GM12878 (cell line): ENCODE data around the gene PSTPIP2. TPM values are rescaled to one million over a fixed set of nuclear protein-coding genes. Genes with fewer than 3 reads are reported as not detected.

Experiments
- ATAC-seq: fragments of 200-7000 bp; cut with Tn5 transposase; 3 replicates; pipeline ENCODE4 v1.9.1; 2020; ENCODE audit warnings: mild to moderate bottlenecking, moderate library complexity
- BruUV-seq: library from RNA; stranded (reverse); fragments of 400-500 nt; replicated peaks from 2 replicates; lab custom pipeline; 2021; lab: Mats Ljungman, UMichigan
- CTCF ChIA-PET: fragments of 300-600 bp; sonication (Branson Sonifier 250); formaldehyde crosslinking; extraction: SDS; loops from one replicate; lab custom pipeline; 2021; ENCODE audit warnings: inconsistent platforms; lab: Yijun Ruan, JAX
- POLR2A ChIA-PET: fragments of 350-600 bp; formaldehyde crosslinking; extraction: SDS; loops from one replicate; lab custom pipeline; 2021; ENCODE audit warnings: inconsistent platforms; lab: Charles Lee
- RAD21 ChIA-PET: fragments of 300-600 bp; sonication (Branson Sonifier 250); formaldehyde crosslinking; loops from one replicate; lab custom pipeline; 2023; ENCODE audit warnings: antibody characterized with exemption; ENCODE audit not compliant: unreplicated experiment; lab: Charles Lee
- SMC1A ChIA-PET: fragments of 300-600 bp; sonication (Branson Sonifier 250); formaldehyde crosslinking; loops from one replicate; lab custom pipeline; 2023; ENCODE audit not compliant: unreplicated experiment, uncharacterized antibody; lab: Charles Lee
- DNase-seq: peaks from one replicate; pipeline ENCODE4 v3.0.0-alpha.2; 2011; ENCODE audit warnings: low read depth, low spot score
- FAIRE-seq: peaks from 3 replicates; lab custom pipeline; 2011; peaks lifted over from hg19 to GRCh38; lab: Jason Lieb, UNC
- H2AFZ ChIP-seq: 2 replicates; pipeline ENCODE4 v1.6.0; 2011; ENCODE audit warnings: low read depth, low read length, control low read depth; ENCODE audit not compliant: control insufficient read depth
- H3K27ac ChIP-seq: 2 replicates; pipeline ENCODE4 v1.5.1; 2011; ENCODE audit warnings: control low read depth; ENCODE audit not compliant: control insufficient read depth, insufficient read depth
- H3K27me3 ChIP-seq, 2 experiments: replicated peaks in 1 of 2; 2 replicates each; pipeline versions ENCODE4 v1.6.0 to v1.6.1; 2011; ENCODE audit warnings: low read length in 1 of 2; ENCODE audit not compliant: control insufficient read depth in 2 of 2, insufficient read depth in 2 of 2
- H3K36me3 ChIP-seq, 2 experiments: 2 replicates each; pipeline ENCODE4 v1.5.1; 2011; ENCODE audit warnings: low read length in 1 of 2; ENCODE audit not compliant: control insufficient read depth in 2 of 2, insufficient read depth in 2 of 2
- H3K4me1 ChIP-seq: 2 replicates; pipeline ENCODE4 v1.6.1; 2011; ENCODE audit warnings: mild to moderate bottlenecking, low read length, moderate library complexity, mixed read lengths; ENCODE audit not compliant: control insufficient read depth, insufficient read depth
- H3K4me2 ChIP-seq: 2 replicates; pipeline ENCODE4 v1.6.0; 2011; ENCODE audit warnings: control low read depth; ENCODE audit not compliant: control insufficient read depth, insufficient read depth
- H3K4me3 ChIP-seq: fragments of 200-600 bp; sonication (generic); 2 replicates; pipeline ENCODE4 v1.5.1; 2016
- H3K79me2 ChIP-seq: 2 replicates; pipeline ENCODE4 v1.6.0; 2011; ENCODE audit warnings: low read length; ENCODE audit not compliant: control insufficient read depth, insufficient read depth
- H3K9ac ChIP-seq: 2 replicates; pipeline ENCODE4 v1.8.0; 2011; ENCODE audit warnings: low read length, control low read depth, mixed read lengths; ENCODE audit not compliant: control insufficient read depth, insufficient read depth
- H3K9me3 ChIP-seq: replicated peaks from 3 replicates; pipeline ENCODE4 v1.5.1; 2011; ENCODE audit warnings: mild to moderate bottlenecking, low read length; ENCODE audit not compliant: control insufficient read depth, insufficient read depth
- H4K20me1 ChIP-seq: 2 replicates; pipeline ENCODE4 v1.6.0; 2011; ENCODE audit not compliant: control insufficient read depth, insufficient read depth
- ASH2L ChIP-seq: fragments of 300-600, 200-600 bp; sonication (generic); IDR thresholded peaks from 2 replicates; pipeline ENCODE4 v1.6.1; 2017; ENCODE audit warnings: low read depth, mild to moderate bottlenecking, borderline replicate concordance
- ATF3 ChIP-seq: IDR thresholded peaks from 2 replicates; pipeline ENCODE4 v1.6.1; 2011; ENCODE audit warnings: low read depth, mild to moderate bottlenecking, low read length, moderate library complexity, borderline replicate concordance; ENCODE audit errors: extremely low read depth
- BCL3 ChIP-seq: IDR thresholded peaks from 2 replicates; pipeline ENCODE4 v1.6.1; 2011; ENCODE audit warnings: borderline replicate concordance, low read depth, mild to moderate bottlenecking, moderate library complexity, low read length; ENCODE audit not compliant: insufficient read depth, poor library complexity, severe bottlenecking
- CHD4 ChIP-seq: fragments of 200-600 bp; sonication (generic); IDR thresholded peaks from 2 replicates; pipeline ENCODE4 v1.6.1; 2016; ENCODE audit warnings: mild to moderate bottlenecking
- ELK1 ChIP-seq: IDR thresholded peaks from 2 replicates; pipeline ENCODE4 v1.6.1; 2012; ENCODE audit warnings: low read depth, low read length, improper control_type of control experiment
- ETV6 ChIP-seq, 2 experiments: fragments of 450-650 bp in 1 of 2; IDR thresholded peaks in 1 of 2; conservative IDR thresholded peaks in 1 of 2; 2 replicates each; pipeline ENCODE4 v1.6.1; 2014; ENCODE audit warnings: antibody characterized with exemption in 1 of 2, borderline replicate concordance in 1 of 2, low read depth in 1 of 2, mild to moderate bottlenecking in 1 of 2, moderate library complexity in 1 of 2
- HCFC1 ChIP-seq: fragments of 150-350 bp; IDR thresholded peaks from 2 replicates; pipeline ENCODE4 v1.6.1; 2014; ENCODE audit warnings: low read length
- HDAC6 ChIP-seq: fragments of 200-600 bp; sonication (generic); IDR thresholded peaks from one replicate; pipeline ENCODE4 v1.8.0; 2017; ENCODE audit warnings: antibody characterized with exemption; ENCODE audit not compliant: unreplicated experiment
- HDGF ChIP-seq: fragments of 450-650 bp; IDR thresholded peaks from 2 replicates; pipeline ENCODE4 v1.6.1; 2016; ENCODE audit warnings: antibody characterized with exemption
- KAT2A ChIP-seq: conservative IDR thresholded peaks from 2 replicates; pipeline ENCODE4 v1.6.1; 2011; ENCODE audit warnings: low read depth, low read length; ENCODE audit not compliant: control insufficient read depth
- NFIC ChIP-seq: IDR thresholded peaks from 2 replicates; pipeline ENCODE4 v1.6.1; 2012; ENCODE audit warnings: low read depth, mild to moderate bottlenecking, inconsistent platforms, low read length, moderate library complexity
- NFXL1 ChIP-seq: fragments of 450-650 bp; IDR thresholded peaks from 2 replicates; pipeline ENCODE4 v1.6.1; 2017; ENCODE audit warnings: antibody characterized with exemption, mild to moderate bottlenecking, borderline replicate concordance
- PBX3 ChIP-seq: IDR thresholded peaks from 2 replicates; pipeline ENCODE4 v1.6.1; 2011; ENCODE audit warnings: mild to moderate bottlenecking, low read depth, low read length, moderate library complexity; ENCODE audit not compliant: insufficient replicate concordance
- RAD21 ChIP-seq: IDR thresholded peaks from 2 replicates; pipeline ENCODE4 v1.6.1; 2011; ENCODE audit warnings: mild to moderate bottlenecking, low read depth, low read length, moderate library complexity; ENCODE audit not compliant: insufficient read depth
- SPI1 ChIP-seq: IDR thresholded peaks from 2 replicates; pipeline ENCODE4 v1.6.1; 2011; ENCODE audit warnings: low read depth, mild to moderate bottlenecking, low read length, moderate library complexity, borderline replicate concordance; ENCODE audit not compliant: insufficient read depth
- TCF12 ChIP-seq: IDR thresholded peaks from 2 replicates; pipeline ENCODE4 v1.6.1; 2011; ENCODE audit warnings: low read depth, mild to moderate bottlenecking, low read length
- USF1 ChIP-seq: IDR thresholded peaks from 2 replicates; pipeline ENCODE4 v1.6.1; 2011; ENCODE audit warnings: borderline replicate concordance, low read depth, mild to moderate bottlenecking, moderate library complexity, mixed read lengths, low read length; ENCODE audit not compliant: insufficient read depth; ENCODE audit errors: extremely low read length
- YY1 ChIP-seq: IDR thresholded peaks from 2 replicates; pipeline ENCODE4 v1.6.1; 2011; ENCODE audit warnings: low read depth, mild to moderate bottlenecking, low read length
- ZNF24 ChIP-seq: fragments of 450-650 bp; IDR thresholded peaks from 2 replicates; pipeline ENCODE4 v1.6.1; 2017; ENCODE audit warnings: antibody characterized with exemption, mild to moderate bottlenecking
- WGBS: methylation state at CpG from one replicate; pipeline ENCODE4 v1.1.6; 2016; ENCODE audit warnings: low lambda C conversion rate; ENCODE audit not compliant: insufficient replicate concordance, insufficient coverage; ENCODE audit errors: missing lambda C conversion rate; 5-methylcytosine and 5-hydroxymethylcytosine counted together
- in situ Hi-C: fragments of 300-500 bp; cut with MboI; formaldehyde crosslinking; loops from 9 replicates; pipeline ENCODE4 v1.14.3; 2018; ENCODE audit warnings: mixed read lengths
- intact Hi-C: fragments of 100-400 bp; cut with micrococcal nuclease; formaldehyde crosslinking; loops from one replicate; pipeline ENCODE4 v1.14.2; 2022; ENCODE audit not compliant: unreplicated experiment
- polyA plus RNA-seq, 11 experiments: library from polyadenylated mRNA; depleted of rRNA in 4 of 11; unstranded in 6 of 11; stranded (reverse) in 5 of 11; fragments of >200 nt; fragmentation: Nextera tagmentation in 4 of 11; fragmentation: Illumina TruSeq in 1 of 11; extraction: Ambion mirVana in 4 of 11; extraction: Trizol in 1 of 11; gene quantifications; 1 replicate in 1 of 11; 2 replicates in 10 of 11; pipeline versions ENCODE4 v1.2.1 to v1.2.3, GENCODE V29; 2011 to 2016; ENCODE audit warnings: inconsistent platforms in 2 of 11, missing spikeins in 2 of 11, low read depth in 1 of 11
- total RNA-seq, 4 experiments: library from RNA; depleted of rRNA in 3 of 4; stranded (reverse); fragments of >200 nt in 3 of 4; fragmentation: Illumina TruSeq in 1 of 4; extraction: Trizol in 1 of 4; gene quantifications; 2 replicates each; pipeline versions ENCODE4 v1.2.1 to v1.2.3, GENCODE V29; 2013 to 2021

PSTPIP2 gene
- total and polyA plus RNA-seq, 10 of the 15 experiments (the other 5 are each of a cell fraction or from before 2014, with no cell fraction given), result 0.69 to 38.4 (median 24.7) TPM

- no peak for TF ChIP-seq ATF3
- TF ChIP-seq RAD21, result no peak
- TF ChIP-seq ZNF24, result no peak
- TF ChIP-seq YY1, result no peak
- no peak for TF ChIP-seq TCF12
- no peak for TF ChIP-seq CHD4
- no peak for TF ChIP-seq PBX3
- no peak for TF ChIP-seq HCFC1
Observed at GRCh38 chr18:46001074-46001473, 71.0 kb downstream of the PSTPIP2 start (continued).

- Histone ChIP-seq H3K27me3 (no peaks in the 10 kb centered on the region), H3K4me2 (no peak overlapping the region), H4K20me1 (no peaks in the 10 kb centered on the region), H3K27ac (no peak overlapping the region), H2AFZ (no peak overlapping the region), H3K79me2 (no peaks in the 10 kb centered on the region), H3K4me3 (no peak overlapping the region), H3K9me3 (no peaks in the 10 kb centered on the region; the same call in 2 of the 3 replicates), H3K4me1 (peaks cover 2% of the 10 kb centered on the region; the same call in 1 of the 2 replicates), H3K9ac (no peak overlapping the region), H3K36me3 (no peaks in the 10 kb centered on the region; a peak in 1 of 4 replicates)
- DNase-seq (no peak), ATAC-seq (no peak), FAIRE-seq (no peak)
- ChIA-PET SMC1A (interaction anchor here (0.6 kb wide), 1 partner anchor 58 kb away, joined by 3 read pairs; no protein-coding TSS in a partner anchor), CTCF (interaction anchor here (1.2 kb wide), 2 partner anchors 13 to 74 kb away, joined by 3 to 5 read pairs; no protein-coding TSS in a partner anchor), POLR2A (no interaction called here), RAD21 (no interaction called here)
- intact Hi-C loops, result no loop called here
- no TSS peak for BruUV-seq
- in situ Hi-C loops, result no loop called here
- WGBS, result 6% methylated on average over 3 of the region's 3 CpGs
- TF ChIP-seq ETV6 (conservative IDR thresholded peaks at IDR 0.05 in 1 of 2, IDR thresholded peaks at IDR 0.05 in 1 of 2; ENCODE audit: borderline replicate concordance in 1 of 2, low read depth in 1 of 2) (no peak), ASH2L (no peak), HDGF (no peak), SPI1 (no peak), ELK1 (no peak), KAT2A (no peak), NFXL1 (no peak), USF1 (no peak), HDAC6 (no peak), BCL3 (no peak), NFIC (no peak)
Observed at GRCh38 chr18:45999536-45999935, 72.5 kb downstream of the PSTPIP2 start.
